Adrenal gland (tissue), 5 donors: ENCODE results near the gene ABCB11.

Experiments
- CTCF ChIP-seq, 6 experiments: fragments of 450-650 bp in 4 of 6; fragments of 200-600 bp in 2 of 6; sonication (generic) in 1 of 6; IDR thresholded peaks; 1 replicate in 5 of 6; 2 replicates in 1 of 6; pipeline versions ENCODE4 v1.5.1 to v1.8.0; 2016 to 2021; ENCODE audit warnings: antibody characterized with exemption in 6 of 6, mild to moderate bottlenecking in 2 of 6, moderate library complexity in 1 of 6
- POLR2A ChIP-seq, 2 donors: fragments of 450-650 bp; IDR thresholded peaks; one replicate each; pipeline ENCODE4 v1.6.1; 2017; ENCODE audit warnings: antibody characterized with exemption in 2 of 2, mild to moderate bottlenecking in 2 of 2, moderate library complexity in 1 of 2
- donor health status: DM: no; HTN: no; CAD: no.

- TF ChIP-seq CTCF (IDR thresholded peaks at IDR 0.05), result no peak
- no peak for TF ChIP-seq POLR2A (IDR thresholded peaks at IDR 0.05)
These were observed 38.2 kb upstream of the ABCB11 start, which contains the start of gene DHRS9 for GRCh38 chr2:169069341-169069740.
